ENCODE data around the gene ERICH2.

- TF ChIP-seq POLR2A (IDR thresholded peaks at IDR 0.05; ENCODE audit: low read depth, low read length) (no peak), POLR2AphosphoS5 (IDR thresholded peaks at IDR 0.05; ENCODE audit: low read depth, low read length) (no peak), TAF1 (IDR thresholded peaks at IDR 0.05; ENCODE audit: borderline replicate concordance, low read depth, low read length) (no peak)
Observed at GRCh38 chr2:170733798-170734600, 36.2 kb upstream of the ERICH2 start.
